Measurements from ENCODE around the gene KRT79. TPM values are rescaled to one million over a fixed set of nuclear protein-coding genes. Genes with fewer than 3 reads are reported as not detected.

The KRT79 gene
- total RNA-seq, 1 donor from 2014 or later, result not detected

GRCh38 chr12:52823761-52824450 lies 10.2 kb downstream of the KRT79 start:
- DNase-seq, result no peak
- no peak for ATAC-seq (ENCODE audit: poor library complexity)
- intact Hi-C loops (cut with DNase I), result no loop called here

GRCh38 chr12:52822771-52823510 lies 11.2 kb downstream of the KRT79 start:
- intact Hi-C loops (cut with DNase I), result no loop called here
- no peak for ATAC-seq (ENCODE audit: poor library complexity)
- no peak for DNase-seq

GRCh38 chr12:52821826-52822660 lies 12.1 kb downstream of the KRT79 start:
- no peak for DNase-seq
- intact Hi-C loops (cut with DNase I), result no loop called here
- ATAC-seq (ENCODE audit: poor library complexity), result no peak

- DNase-seq (no peak), ATAC-seq (ENCODE audit: poor library complexity) (no peak)
- intact Hi-C loops (cut with DNase I), result no loop called here
These were observed 12.9 kb downstream of the KRT79 start for GRCh38 chr12:52821071-52821730.

GRCh38 chr12:52820521-52820920 lies 13.6 kb downstream of the KRT79 start:
- ATAC-seq (ENCODE audit: poor library complexity) (no peak), DNase-seq (no peak)
- intact Hi-C loops (cut with DNase I), result no loop called here

- no peak for ATAC-seq (ENCODE audit: poor library complexity)
These were observed 14.2 kb downstream of the KRT79 start for GRCh38 chr12:52819731-52820510.

GRCh38 chr12:52818887-52819420 lies 15.2 kb downstream of the KRT79 start:
- DNase-seq, result no peak
- ATAC-seq (ENCODE audit: poor library complexity), result no peak
- intact Hi-C loops (cut with DNase I), result no loop called here

More at GRCh38 chr12:52819731-52820510, 14.2 kb downstream of the KRT79 start:
- intact Hi-C loops (cut with DNase I), result no loop called here
- no peak for DNase-seq

- intact Hi-C loops (cut with DNase I), result no loop called here
- no peak for DNase-seq
- ATAC-seq (ENCODE audit: poor library complexity), result no peak
These were observed 15.7 kb downstream of the KRT79 start for GRCh38 chr12:52818388-52818787.

- no peak for ATAC-seq (ENCODE audit: poor library complexity)
- no peak for DNase-seq
- intact Hi-C loops (cut with DNase I), result no loop called here
These were observed 16.3 kb downstream of the KRT79 start for GRCh38 chr12:52817699-52818238.

GRCh38 chr12:52817003-52817698 lies 17.0 kb downstream of the KRT79 start:
- ATAC-seq (ENCODE audit: poor library complexity) (no peak), DNase-seq (no peak)
- intact Hi-C loops (cut with DNase I), result no loop called here

- DNase-seq (no peak), ATAC-seq (ENCODE audit: poor library complexity) (no peak)
- intact Hi-C loops (cut with DNase I), result no loop called here
These were observed 18.2 kb downstream of the KRT79 start for GRCh38 chr12:52815676-52816588.

- DNase-seq (no peak), ATAC-seq (ENCODE audit: poor library complexity) (no peak)
- intact Hi-C loops (cut with DNase I), result no loop called here
These were observed 18.9 kb downstream of the KRT79 start for GRCh38 chr12:52815161-52815560.

GRCh38 chr12:52814710-52815155 lies 19.4 kb downstream of the KRT79 start:
- intact Hi-C loops (cut with DNase I), result no loop called here
- ATAC-seq (ENCODE audit: poor library complexity), result no peak
- no peak for DNase-seq

- DNase-seq (no peak), ATAC-seq (ENCODE audit: poor library complexity) (peak; percentile 45)
- intact Hi-C loops (cut with DNase I), result no loop called here
These were observed 20.0 kb downstream of the KRT79 start, which contains the start of gene KRT4 for GRCh38 chr12:52813885-52814709. TSS of gene KRT4 (minus strand) at chr12:52814116. CDS start at chr12:52814058, 58 bp downstream.

- no peak for DNase-seq
- no peak for ATAC-seq (ENCODE audit: poor library complexity)
- intact Hi-C loops (cut with DNase I), result no loop called here
These were observed 20.8 kb downstream of the KRT79 start for GRCh38 chr12:52813203-52813819.
